Upper lobe of left lung (tissue), 6 donors: ENCODE results near the gene PRR18. TPM values are rescaled to one million over a fixed set of nuclear protein-coding genes. Genes with fewer than 3 reads are reported as not detected.
A peak's percentile ranks its signal among the peaks of the same experiment; 100 is the strongest.

Experiments
- ATAC-seq, 2 donors: fragments of 200-7000 bp; cut with Tn5 transposase; one replicate each; pipeline ENCODE4 v1.9.1; 2022; ENCODE audit warnings: mild to moderate bottlenecking in 2 of 2, moderate library complexity in 2 of 2; ENCODE audit not compliant: low FRiP score in 2 of 2
- DNase-seq, 2 donors: peaks; one replicate each; pipeline ENCODE4 v3.0.0-alpha.2; 2019 to 2020
- H3K27ac ChIP-seq, 4 donors: fragments of 200-600 bp; sonication (generic); one replicate each; pipeline ENCODE4 v1.5.1; 2016 to 2019
- H3K27me3 ChIP-seq, 4 donors: fragments of 200-600 bp; sonication (generic); one replicate each; pipeline ENCODE4 v1.5.1; 2017 to 2019
- H3K36me3 ChIP-seq, 4 donors: fragments of 200-600 bp; sonication (generic); one replicate each; pipeline ENCODE4 v1.5.1; 2016 to 2019
- H3K4me1 ChIP-seq, 4 donors: fragments of 200-600 bp; sonication (generic); one replicate each; pipeline ENCODE4 v1.5.1; 2018 to 2019
- H3K4me3 ChIP-seq, 4 donors: fragments of 200-600 bp; sonication (generic); one replicate each; pipeline ENCODE4 v1.5.1; 2017 to 2019; ENCODE audit warnings: mild to moderate bottlenecking in 2 of 4, moderate library complexity in 1 of 4
- H3K9me3 ChIP-seq, 4 donors: fragments of 200-600 bp; sonication (generic); one replicate each; pipeline ENCODE4 v1.5.1; 2018 to 2019
- CTCF ChIP-seq, 6 experiments: fragments of 450-650 bp in 4 of 6; fragments of 200-600 bp in 2 of 6; sonication (generic) in 2 of 6; IDR thresholded peaks; one replicate each; pipeline ENCODE4 v1.5.1; 2016 to 2019; ENCODE audit warnings: antibody characterized with exemption in 6 of 6
- EP300 ChIP-seq, 4 donors: sonication (generic); formaldehyde crosslinking; IDR thresholded peaks; one replicate each; pipeline ENCODE4 v1.5.1; 2017; ENCODE audit warnings: antibody characterized with exemption in 4 of 4, control low read depth in 2 of 4
- POLR2A ChIP-seq, 4 donors: fragments of 450-650 bp; IDR thresholded peaks; one replicate each; pipeline ENCODE4 v1.5.1; 2016 to 2017; ENCODE audit warnings: antibody characterized with exemption in 4 of 4, mild to moderate bottlenecking in 2 of 4
- POLR2AphosphoS5 ChIP-seq, 2 donors: sonication (generic); formaldehyde crosslinking; IDR thresholded peaks; one replicate each; pipeline ENCODE4 v1.5.1; 2017; ENCODE audit warnings: antibody characterized with exemption in 2 of 2
- WGBS, 2 donors: methylation state at CpG; one replicate each; pipeline ENCODE4 v1.1.5; 2017 to 2018; 5-methylcytosine and 5-hydroxymethylcytosine counted together
- total RNA-seq, 6 donors: library from RNA; depleted of rRNA in 4 of 6; stranded (reverse); fragments of >200 nt in 4 of 6; gene quantifications; one replicate each; pipeline versions ENCODE4 v1.1.0 to v1.2.1, GENCODE V29; 2016 to 2021
- donor health status: DM: no; HTN: no; CAD: no; lungs with moderate emphysema.
- donor health status: DM: no; HTN: yes; CAD: no; lungs with severe emphysema.

The PRR18 gene
- total RNA-seq, 6 donors from 2014 or later: 0.15 to 2.1 (median 0.50) TPM; not detected in 2

GRCh38 chr6:166277892-166278578 is 30.2 kb downstream of the PRR18 start:
- H3K4me1 ChIP-seq: peaks cover 0 to 10% (median 3%) of the 10 kb centered on the region in 4 donors
- ATAC-seq: no peak
- H3K27me3 ChIP-seq: no peaks in the 10 kb centered on the region
- 78 to 84% methylated on average over 11 of the region's 11 CpGs for WGBS, 2 donors
- no peak overlapping the region for H3K27ac ChIP-seq
- no peak overlapping the region for H3K4me3 ChIP-seq
- no peak for TF ChIP-seq CTCF (IDR thresholded peaks at IDR 0.05)
- TF ChIP-seq POLR2AphosphoS5 (IDR thresholded peaks at IDR 0.05): no peak
- no peaks in the 10 kb centered on the region for H3K36me3 ChIP-seq
- DNase-seq: no peak
- no peaks in the 10 kb centered on the region for H3K9me3 ChIP-seq

GRCh38 chr6:166277018-166277417 is 31.2 kb downstream of the PRR18 start:
- Histone ChIP-seq H3K9me3 (no peaks in the 10 kb centered on the region), H3K27ac (no peak overlapping the region), H3K4me1 (peaks cover 0 to 10% (median 3%) of the 10 kb centered on the region in 4 donors), H3K4me3 (no peak overlapping the region), H3K27me3 (no peaks in the 10 kb centered on the region), H3K36me3 (no peaks in the 10 kb centered on the region)
- WGBS, 2 donors: 49 to 56% methylated on average over 10 to 11 of the region's 11 CpGs
- DNase-seq (no peak), ATAC-seq (no peak)
- TF ChIP-seq CTCF (IDR thresholded peaks at IDR 0.05) (no peak), POLR2AphosphoS5 (IDR thresholded peaks at IDR 0.05) (no peak), EP300 (IDR thresholded peaks at IDR 0.05) (no peak), POLR2A (IDR thresholded peaks at IDR 0.05) (no peak)

- Histone ChIP-seq H3K9me3 (no peaks in the 10 kb centered on the region), H3K27me3 (no peaks in the 10 kb centered on the region), H3K4me3 (no peak overlapping the region), H3K36me3 (no peaks in the 10 kb centered on the region), H3K27ac (no peak overlapping the region), H3K4me1 (peaks cover 0 to 10% (median 3%) of the 10 kb centered on the region in 4 donors)
- DNase-seq (peak; percentile 85 to 96), ATAC-seq (peak; percentile 87 to 94)
- TF ChIP-seq CTCF (IDR thresholded peaks at IDR 0.05) (peak; percentile 90 to 99 (median 93)), EP300 (IDR thresholded peaks at IDR 0.05) (no peak)
- WGBS, 2 donors: 1 to 3% methylated on average over 13 to 20 of the region's 21 CpGs
Observed at GRCh38 chr6:166275714-166276166, 32.5 kb downstream of the PRR18 start.

GRCh38 chr6:166274739-166275370 is 33.3 kb downstream of the PRR18 start:
- no peaks in the 10 kb centered on the region for H3K9me3 ChIP-seq
- H3K27ac ChIP-seq: no peak overlapping the region
- WGBS, 2 donors: 70 to 80% methylated on average over 7 to 12 of the region's 13 CpGs
- H3K4me3 ChIP-seq: no peak overlapping the region
- H3K4me1 ChIP-seq: peaks cover 0 to 10% (median 3%) of the 10 kb centered on the region in 4 donors
- TF ChIP-seq EP300 (IDR thresholded peaks at IDR 0.05) (no peak), POLR2AphosphoS5 (IDR thresholded peaks at IDR 0.05) (no peak), POLR2A (IDR thresholded peaks at IDR 0.05) (no peak), CTCF (IDR thresholded peaks at IDR 0.05) (no peak)
- ATAC-seq (no peak), DNase-seq (peak in 1 of 2 donors; percentile 69)
- H3K27me3 ChIP-seq: no peaks in the 10 kb centered on the region
- no peaks in the 10 kb centered on the region for H3K36me3 ChIP-seq
